SK-N-SH (cell line): ENCODE results near the gene AXIN2. TPM values are rescaled to one million over a fixed set of nuclear protein-coding genes. Genes with fewer than 3 reads are reported as not detected.

Source experiments
- CTCF ChIA-PET: fragments of 300-600, 350-600 bp; formaldehyde crosslinking; extraction: SDS; loops from one replicate; lab custom pipeline; 2021; lab: Yijun Ruan, JAX
- POLR2A ChIA-PET: fragments of 350-600 bp; sonication (Branson Sonifier 250); formaldehyde crosslinking; extraction: SDS; loops from one replicate; lab custom pipeline; 2020; ENCODE audit warnings: antibody characterized with exemption, inconsistent platforms; lab: Yijun Ruan, JAX
- DNase-seq: peaks from one replicate; pipeline ENCODE4 v3.0.0; 2012
- H2AFZ ChIP-seq: fragments of 200-600 bp; sonication (generic); 2 replicates; pipeline ENCODE4 v1.8.1; 2016; ENCODE audit warnings: antibody characterized with exemption, mild to moderate bottlenecking, low read depth
- H3F3A ChIP-seq: fragments of 200-600 bp; sonication (generic); replicated peaks from 2 replicates; pipeline ENCODE3; 2016; ENCODE audit warnings: antibody characterized with exemption, mild to moderate bottlenecking; ENCODE audit not compliant: insufficient read depth
- H3K27ac ChIP-seq, 2 experiments: fragments of 200-500 bp in 1 of 2; fragments of 200-600 bp in 1 of 2; sonication (Bioruptor generic) in 1 of 2; sonication (generic), shearing (Covaris generic) in 1 of 2; 2 replicates each; pipeline versions ENCODE4 v1.5.1 to v1.6.1; 2014 to 2016; ENCODE audit warnings: low read depth in 2 of 2, inconsistent platforms in 1 of 2, low read length in 1 of 2, mild to moderate bottlenecking in 1 of 2, mixed read lengths in 1 of 2
- H3K27me3 ChIP-seq: fragments of 200-600 bp; sonication (generic), shearing (Covaris generic); 2 replicates; pipeline ENCODE4 v1.6.1; 2016; ENCODE audit warnings: mixed run types; ENCODE audit not compliant: insufficient read depth
- H3K36me3 ChIP-seq, 2 experiments: fragments of 200-500 bp in 1 of 2; fragments of 200-600 bp in 1 of 2; sonication (Bioruptor generic) in 1 of 2; sonication (generic) in 1 of 2; replicated peaks in 1 of 2; 2 replicates each; pipeline versions ENCODE3 to v1.5.1; 2014 to 2016; ENCODE audit warnings: low read length in 1 of 2, mild to moderate bottlenecking in 1 of 2; ENCODE audit not compliant: insufficient read depth in 2 of 2, control insufficient read depth in 1 of 2
- H3K4me1 ChIP-seq, 2 experiments: fragments of 200-500 bp in 1 of 2; fragments of 200-600 bp in 1 of 2; sonication (Bioruptor generic) in 1 of 2; sonication (generic), shearing (Covaris generic) in 1 of 2; 2 replicates each; pipeline versions ENCODE4 v1.5.1 to v1.6.1; 2014 to 2016; ENCODE audit warnings: low read depth in 1 of 2, low read length in 1 of 2, mixed run types in 1 of 2; ENCODE audit not compliant: insufficient read depth in 2 of 2, control insufficient read depth in 1 of 2
- H3K4me2 ChIP-seq: fragments of 200-600 bp; sonication (generic), shearing (Covaris generic); 2 replicates; pipeline ENCODE4 v1.6.1; 2017; ENCODE audit warnings: mixed run types
- H3K4me3 ChIP-seq, 2 experiments: fragments of 200-500 bp in 1 of 2; fragments of 200-600 bp in 1 of 2; sonication (Bioruptor generic) in 1 of 2; sonication (generic), shearing (Covaris generic) in 1 of 2; 2 replicates each; pipeline versions ENCODE4 v1.5.1 to v1.8.1; 2014 to 2016; ENCODE audit warnings: low read depth in 2 of 2, inconsistent platforms in 1 of 2, low read length in 1 of 2, mild to moderate bottlenecking in 1 of 2, mixed read lengths in 1 of 2, moderate library complexity in 1 of 2
- H3K79me2 ChIP-seq: fragments of 200-600 bp; sonication (generic); 2 replicates; pipeline ENCODE4 v1.8.1; 2017; ENCODE audit warnings: mild to moderate bottlenecking; ENCODE audit not compliant: insufficient read depth
- H3K9ac ChIP-seq: fragments of 200-600 bp; sonication (generic); 2 replicates; pipeline ENCODE4 v1.6.1; 2017; ENCODE audit warnings: mixed run types
- H3K9me2 ChIP-seq: fragments of 200-600 bp; sonication (generic); 2 replicates; pipeline ENCODE4 v1.6.1; 2017; ENCODE audit warnings: mixed run types
- H3K9me3 ChIP-seq: fragments of 200-600 bp; sonication (generic); 2 replicates; pipeline ENCODE4 v1.6.1; 2017; ENCODE audit warnings: mixed run types, mild to moderate bottlenecking, moderate library complexity
- H4K20me1 ChIP-seq: fragments of 200-600 bp; sonication (generic); 2 replicates; pipeline ENCODE4 v1.6.1; 2017; ENCODE audit warnings: mild to moderate bottlenecking, mixed run types; ENCODE audit not compliant: insufficient read depth
- CHD2 ChIP-seq: fragments of 150-350 bp; IDR thresholded peaks from 2 replicates; pipeline ENCODE4 v1.6.1; 2018; ENCODE audit warnings: low read length; ENCODE audit not compliant: partially characterized antibody
- CTCF ChIP-seq: fragments of 200-600 bp; sonication (generic); IDR thresholded peaks from 2 replicates; pipeline ENCODE4 v1.6.1; 2017; ENCODE audit warnings: antibody characterized with exemption, mild to moderate bottlenecking, moderate library complexity
- FOXJ3 ChIP-seq: sonication (generic); formaldehyde crosslinking; IDR thresholded peaks from 2 replicates; pipeline ENCODE4 v1.5.1; 2020; ENCODE audit warnings: mild to moderate bottlenecking, missing genetic modification reagents
- NRF1 ChIP-seq: IDR thresholded peaks from 2 replicates; pipeline ENCODE4 v1.6.1; 2012; ENCODE audit warnings: low read depth, mild to moderate bottlenecking, low read length
- POLR2AphosphoS5 ChIP-seq: IDR thresholded peaks from 2 replicates; pipeline ENCODE4 v1.6.1; 2012; ENCODE audit warnings: low read depth, low read length
- RXRA ChIP-seq: IDR thresholded peaks from 2 replicates; pipeline ENCODE4 v1.4.0; 2012; ENCODE audit warnings: low read depth, mild to moderate bottlenecking, borderline replicate concordance
- USF2 ChIP-seq: fragments of 150-350 bp; IDR thresholded peaks from 2 replicates; pipeline ENCODE4 v1.6.1; 2017; ENCODE audit warnings: antibody characterized with exemption, low read length, low read depth, borderline replicate concordance
- WGBS: methylation state at CpG from one replicate; pipeline ENCODE4 v1.1.6; 2017; ENCODE audit warnings: low lambda C conversion rate; 5-methylcytosine and 5-hydroxymethylcytosine counted together
- polyA plus RNA-seq, 3 experiments: library from polyadenylated mRNA; depleted of rRNA; stranded (reverse); fragments of >200 nt; gene quantifications; 2 replicates each; pipeline ENCODE4 v1.2.3, GENCODE V29; 2012

The AXIN2 gene
- polyA plus RNA-seq, 1 of the 3 experiments (the other 2 are of a cell fraction), result 8.3 TPM

- Histone ChIP-seq H3F3A (no peaks in the 10 kb centered on the region), H3K9me3 (no peaks in the 10 kb centered on the region)
- CTCF ChIA-PET, result interaction anchor here (1.0 to 3.1 kb wide), 2 partner anchors 22 to 25 kb away, joined by 3 to 13 read pairs; no protein-coding TSS in a partner anchor
- no peak for DNase-seq
- TF ChIP-seq CHD2 (no peak), USF2 (no peak), NRF1 (no peak), RXRA (no peak), POLR2AphosphoS5 (no peak), FOXJ3 (CRISPR knock-in tag) (no peak)
- TF ChIP-seq, all 33 proteins: peak for 0
- Histone ChIP-seq H3K36me3 (peaks cover 31 to 72% of the 10 kb centered on the region in 2 experiments), H3K27ac (no peak overlapping the region), H3K79me2 (no peaks in the 10 kb centered on the region), H3K9me2 (no peaks in the 10 kb centered on the region), H4K20me1 (no peaks in the 10 kb centered on the region), H3K4me2 (no peak overlapping the region), H2AFZ (no peak overlapping the region), H3K4me3 (no peak overlapping the region), H3K4me1 (peaks cover 0 to 34% of the 10 kb centered on the region in 2 experiments; a peak in 2 of 4 replicates), H3K27me3 (no peaks in the 10 kb centered on the region), H3K9ac (no peak overlapping the region)
- POLR2A ChIA-PET, result no interaction called here
- 96% methylated on average over 9 of the region's 9 CpGs for WGBS
Measured at GRCh38 chr17:65533852-65534457, 27.5 kb downstream of the AXIN2 start.

- ChIA-PET POLR2A (no interaction called here), CTCF (interaction anchor here (1.0 to 3.1 kb wide), 3 partner anchors 23 to 26 kb away, joined by 3 to 13 read pairs (median 4); no protein-coding TSS in a partner anchor)
- H3K4me3 ChIP-seq, result no peak overlapping the region
- no peaks in the 10 kb centered on the region for H3K9me3 ChIP-seq
- peak overlapping the region in 1 of 2 experiments; percentile 91; a peak in 1 of 4 replicates for H3K27ac ChIP-seq
- no peak overlapping the region for H3K4me2 ChIP-seq
- H3K4me1 ChIP-seq, result peaks cover 0 to 34% of the 10 kb centered on the region in 2 experiments; a peak in 2 of 4 replicates
- H2AFZ ChIP-seq, result no peak overlapping the region
- H3K27me3 ChIP-seq, result no peaks in the 10 kb centered on the region
- H4K20me1 ChIP-seq, result no peaks in the 10 kb centered on the region
- no peaks in the 10 kb centered on the region for H3F3A ChIP-seq
- no peaks in the 10 kb centered on the region for H3K9me2 ChIP-seq
- no peaks in the 10 kb centered on the region for H3K79me2 ChIP-seq
- no peak overlapping the region for H3K9ac ChIP-seq
- 80% methylated on average over 12 of the region's 13 CpGs for WGBS
- H3K36me3 ChIP-seq, result peaks cover 36 to 79% of the 10 kb centered on the region in 2 experiments
- no peak for DNase-seq
- TF ChIP-seq POLR2AphosphoS5 (no peak), CTCF (no peak)
Measured at GRCh38 chr17:65533056-65533745, 28.2 kb downstream of the AXIN2 start.
